Measurements from ENCODE around the gene PIK3R6. TPM values are rescaled to one million over a fixed set of nuclear protein-coding genes. Genes with fewer than 3 reads are reported as not detected.
A peak's percentile ranks its signal among the peaks of the same experiment; 100 is the strongest.

The PIK3R6 gene
- total and polyA plus RNA-seq, 8 donors: 0.16 to 1.1 (median 0.23) TPM; not detected in 2

DNA sequence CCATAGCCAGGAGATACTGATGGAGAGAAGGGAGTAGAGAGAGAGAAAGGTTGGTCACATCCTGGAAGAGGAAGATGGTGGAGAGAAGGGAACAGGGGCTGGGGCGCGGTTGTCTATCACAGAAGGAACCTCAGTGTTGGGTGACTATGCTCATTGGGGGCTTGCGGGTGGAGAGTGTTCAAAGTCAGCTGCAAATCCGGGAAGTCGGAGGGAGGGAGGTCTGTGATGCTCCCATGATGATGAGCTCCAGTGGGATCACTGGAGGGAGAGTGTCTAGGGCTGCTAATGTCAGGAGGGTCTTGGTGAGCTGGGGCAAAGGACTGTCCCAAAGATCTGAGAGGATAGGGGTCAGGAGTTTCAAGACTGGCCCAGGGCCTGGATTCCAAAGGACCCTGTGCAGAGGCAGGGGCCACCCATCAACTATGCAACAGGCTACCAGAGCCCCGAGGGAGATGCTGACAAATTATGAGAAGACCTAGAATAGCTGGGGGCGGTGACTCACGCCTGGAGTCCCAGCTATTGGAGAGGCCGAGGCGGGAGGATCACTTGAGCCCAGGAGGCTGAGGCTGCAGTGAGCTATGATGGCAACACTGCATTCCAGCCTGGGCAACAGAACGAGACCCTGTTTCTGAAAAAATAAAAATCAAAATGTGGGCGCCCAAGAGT, 111.8 kb downstream of the PIK3R6 start:
- H3K27ac ChIP-seq: no peak overlapping the region
- H3K36me3 ChIP-seq: no peaks in the 10 kb centered on the region
- DNase-seq (no peak), FAIRE-seq (no peak), ATAC-seq (no peak)
- H3K4me1 ChIP-seq: no peaks in the 10 kb centered on the region
- H3K9me3 ChIP-seq: no peaks in the 10 kb centered on the region
- intact Hi-C loops (cut with DNase I): no loop called here
- WGBS, 2 donors: 71 to 81% methylated on average over 12 of the region's 12 CpGs
- TF ChIP-seq, protein P1, sequence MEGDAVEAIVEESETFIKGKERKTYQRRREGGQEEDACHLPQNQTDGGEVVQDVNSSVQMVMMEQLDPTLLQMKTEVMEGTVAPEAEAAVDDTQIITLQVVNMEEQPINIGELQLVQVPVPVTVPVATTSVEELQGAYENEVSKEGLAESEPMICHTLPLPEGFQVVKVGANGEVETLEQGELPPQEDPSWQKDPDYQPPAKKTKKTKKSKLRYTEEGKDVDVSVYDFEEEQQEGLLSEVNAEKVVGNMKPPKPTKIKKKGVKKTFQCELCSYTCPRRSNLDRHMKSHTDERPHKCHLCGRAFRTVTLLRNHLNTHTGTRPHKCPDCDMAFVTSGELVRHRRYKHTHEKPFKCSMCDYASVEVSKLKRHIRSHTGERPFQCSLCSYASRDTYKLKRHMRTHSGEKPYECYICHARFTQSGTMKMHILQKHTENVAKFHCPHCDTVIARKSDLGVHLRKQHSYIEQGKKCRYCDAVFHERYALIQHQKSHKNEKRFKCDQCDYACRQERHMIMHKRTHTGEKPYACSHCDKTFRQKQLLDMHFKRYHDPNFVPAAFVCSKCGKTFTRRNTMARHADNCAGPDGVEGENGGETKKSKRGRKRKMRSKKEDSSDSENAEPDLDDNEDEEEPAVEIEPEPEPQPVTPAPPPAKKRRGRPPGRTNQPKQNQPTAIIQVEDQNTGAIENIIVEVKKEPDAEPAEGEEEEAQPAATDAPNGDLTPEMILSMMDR (IDR thresholded peaks at IDR 0.05): no peak
- H3K27me3 ChIP-seq: no peaks in the 10 kb centered on the region
- H3K4me3 ChIP-seq: no peak overlapping the region

DNA sequence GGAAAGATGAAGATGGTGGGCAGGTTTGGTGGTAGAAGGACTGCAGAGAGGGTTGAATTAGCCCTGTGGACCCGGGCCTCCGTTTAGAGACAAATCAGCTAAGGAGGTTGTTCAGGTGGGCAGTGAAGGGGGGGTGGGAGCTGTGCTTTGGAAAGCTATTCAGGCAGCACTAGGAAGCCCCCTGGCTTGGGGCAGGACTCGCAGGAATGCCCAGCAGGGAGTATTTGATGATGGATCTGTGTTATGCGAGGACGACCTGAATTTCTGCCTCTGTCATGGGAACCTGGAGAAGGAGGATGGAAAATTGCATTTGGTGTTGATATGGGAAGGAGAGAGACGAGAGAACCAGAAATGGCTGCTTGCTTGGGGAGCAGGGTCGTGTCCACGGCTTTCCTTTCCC, 112.6 kb downstream of the PIK3R6 start:
- 48 to 65% methylated on average over 8 of the region's 8 CpGs for WGBS, 2 donors
- no peak for FAIRE-seq
- no peak for ATAC-seq

DNA sequence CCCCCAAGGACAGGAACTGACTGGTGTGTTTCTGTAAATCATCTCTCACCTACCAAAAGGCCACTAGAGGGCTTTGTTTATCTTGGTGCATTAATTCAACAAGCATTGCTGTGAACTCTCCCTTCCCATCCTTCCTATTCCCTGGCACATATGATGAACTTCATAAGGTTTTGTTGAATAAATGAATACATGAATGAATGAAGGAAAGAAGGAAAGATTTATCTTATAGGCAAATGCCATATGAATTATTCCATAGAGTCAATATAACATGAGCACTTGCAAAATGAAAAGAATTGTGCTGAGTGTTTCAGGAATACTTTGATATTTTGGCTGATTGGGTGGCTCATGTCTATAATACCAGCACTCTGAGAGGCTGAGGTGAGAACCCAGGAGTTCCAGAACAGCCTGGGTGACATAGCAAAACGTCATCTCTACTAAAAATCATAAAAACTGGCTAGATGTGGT, 113.5 kb downstream of the PIK3R6 start:
- Histone ChIP-seq H3K9me3 (no peaks in the 10 kb centered on the region), H3K4me3 (no peak overlapping the region), H3K27me3 (no peaks in the 10 kb centered on the region), H3K36me3 (no peaks in the 10 kb centered on the region), H3K4me1 (no peaks in the 10 kb centered on the region), H3K27ac (no peak overlapping the region)
- FAIRE-seq: no peak
- no peak for DNase-seq
- ATAC-seq: peak in 3 of 4 donors; percentile 60 to 68 (median 62)
- intact Hi-C loops (cut with DNase I): no loop called here
- 12 to 17% methylated on average over 1 of the region's 1 CpG for WGBS, 2 donors
- TF ChIP-seq, protein P1 (IDR thresholded peaks at IDR 0.05): peak in 1 of 4 donors; percentile 29

More for the DNA sequence above, 112.6 kb downstream of the PIK3R6 start:
- DNase-seq: no peak
- TF ChIP-seq, protein P1 (IDR thresholded peaks at IDR 0.05): no peak
- Histone ChIP-seq H3K4me1 (no peaks in the 10 kb centered on the region), H3K27ac (no peak overlapping the region), H3K36me3 (no peaks in the 10 kb centered on the region), H3K4me3 (no peak overlapping the region), H3K27me3 (no peaks in the 10 kb centered on the region), H3K9me3 (no peaks in the 10 kb centered on the region)
- intact Hi-C loops (cut with DNase I): no loop called here

DNA sequence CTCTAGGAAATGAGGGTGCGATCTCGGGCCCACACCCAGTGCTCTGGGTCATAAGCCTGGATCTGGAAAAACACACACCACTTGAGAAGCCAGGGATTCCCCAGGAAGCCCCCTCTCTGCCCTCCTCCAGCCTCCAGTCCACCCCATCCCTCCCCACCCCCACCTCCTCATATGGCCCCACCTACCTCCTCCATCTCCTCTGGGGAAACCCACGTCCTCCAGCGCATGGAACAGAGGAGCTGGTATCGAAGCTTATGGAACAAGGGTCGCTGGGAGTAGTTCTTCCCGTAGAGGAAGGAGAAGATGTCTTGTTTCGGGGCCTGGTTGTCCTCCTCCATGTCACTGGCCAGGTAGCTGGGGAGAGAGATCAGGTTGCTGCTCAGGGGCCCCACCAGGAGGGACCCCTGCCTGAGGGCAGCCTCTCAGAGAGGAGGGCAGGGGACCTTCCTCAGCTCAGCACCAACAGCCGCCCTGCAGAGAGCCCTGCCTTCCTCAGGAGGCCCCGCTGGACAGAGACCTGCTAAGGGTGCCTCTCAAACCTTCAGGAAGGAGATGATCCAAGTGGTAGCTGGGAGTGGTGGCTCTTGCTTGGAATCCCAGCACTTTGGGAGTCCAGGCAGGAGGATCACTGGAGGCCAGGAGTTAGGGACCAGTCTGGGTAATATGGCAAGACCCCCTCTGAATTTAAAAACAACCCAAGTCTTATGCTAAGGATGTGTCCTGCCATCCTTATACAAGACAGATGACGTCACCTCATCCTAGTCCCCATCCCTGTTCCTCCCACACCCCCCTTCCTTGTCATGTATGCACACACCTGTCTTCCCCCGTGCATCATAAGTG, 114.1 kb downstream of the PIK3R6 start:
- Histone ChIP-seq H3K9me3 (no peaks in the 10 kb centered on the region), H3K27me3 (no peaks in the 10 kb centered on the region), H3K4me3 (no peak overlapping the region), H3K27ac (no peak overlapping the region), H3K4me1 (no peaks in the 10 kb centered on the region), H3K36me3 (no peaks in the 10 kb centered on the region)
- WGBS, 2 donors: 65 to 81% methylated on average over 12 of the region's 12 CpGs
- intact Hi-C loops (cut with DNase I): no loop called here
- no peak for FAIRE-seq
- TF ChIP-seq, protein P1 (IDR thresholded peaks at IDR 0.05): no peak
- ATAC-seq: no peak
- DNase-seq: no peak

Other genes with a start within 250 kb of the PIK3R6 start
- 10 to 100 TPM in 5 of 6 donors, 1 to 10 TPM in 1; 7.6 to 28.0 (median 12.6) TPM for gene MYH10, start 236.9 kb downstream of the PIK3R6 start, total RNA-seq
- 10 to 100 TPM in 1 of 2 donors, 1 to 10 TPM in 1; 4.6 to 11.1 TPM for gene MYH10, start 236.9 kb downstream of the PIK3R6 start, polyA plus RNA-seq
- gene CCDC42, start 122.8 kb downstream of the PIK3R6 start, total RNA-seq: not detected
- under 1 TPM in 1 of 2 donors, not detected in 1; 0.07 TPM for gene CCDC42, start 122.8 kb downstream of the PIK3R6 start, polyA plus RNA-seq
- gene SPDYE4, start 109.1 kb downstream of the PIK3R6 start, total RNA-seq: under 1 TPM in 1 of 6 donors, not detected in 5; 0.28 TPM
- gene SPDYE4, start 109.1 kb downstream of the PIK3R6 start, polyA plus RNA-seq: not detected
- gene MFSD6L, start 68.3 kb downstream of the PIK3R6 start, total RNA-seq: 1 to 10 TPM; 3.9 to 7.7 (median 4.8) TPM
- 1 to 10 TPM; 3.3 to 3.4 TPM for gene MFSD6L, start 68.3 kb downstream of the PIK3R6 start, polyA plus RNA-seq
- gene PIK3R5, start 98.0 kb upstream of the PIK3R6 start, total RNA-seq: 1 to 10 TPM in 5 of 6 donors, under 1 TPM in 1; 0.69 to 6.8 (median 1.7) TPM
- 1 to 10 TPM in 1 of 2 donors, under 1 TPM in 1; 0.70 to 2.2 TPM for gene PIK3R5, start 98.0 kb upstream of the PIK3R6 start, polyA plus RNA-seq
- 1 to 10 TPM; 1.8 to 4.3 (median 2.8) TPM for gene NTN1, start 153.8 kb upstream of the PIK3R6 start, total RNA-seq
- 1 to 10 TPM; 2.2 to 2.3 TPM for gene NTN1, start 153.8 kb upstream of the PIK3R6 start, polyA plus RNA-seq

Data from pancreas (tissue), 10 donors.